HepG2 (cell line): ENCODE data around the gene CATSPERD. TPM values are rescaled to one million over a fixed set of nuclear protein-coding genes. Genes with fewer than 3 reads are reported as not detected.

Experiments
- AGO1 ChIP-seq: fragments of 200-400 bp; formaldehyde crosslinking; IDR thresholded peaks from 2 replicates; pipeline ENCODE4 v1.6.1; 2017; ENCODE audit warnings: mild to moderate bottlenecking, low read depth, low read length, moderate library complexity; ENCODE audit not compliant: poor library complexity, severe bottlenecking
- GTF3A ChIP-seq: sonication (generic); formaldehyde crosslinking; conservative IDR thresholded peaks from 2 replicates; pipeline ENCODE4 v1.4.0; 2020; ENCODE audit warnings: mild to moderate bottlenecking, missing genetic modification reagents
- JUN ChIP-seq: sonication (generic); formaldehyde crosslinking; IDR thresholded peaks from 2 replicates; pipeline ENCODE4 v1.4.0; 2020; ENCODE audit warnings: mild to moderate bottlenecking, missing genetic modification reagents
- MXD4 ChIP-seq: IDR thresholded peaks from 2 replicates; pipeline ENCODE4 v1.6.1; 2016; ENCODE audit warnings: mild to moderate bottlenecking, missing biosample characterization, missing genetic modification reagents
- ZBTB40 ChIP-seq, 2 experiments: fragments of 450-650 bp in 1 of 2; sonication (generic) in 1 of 2; formaldehyde crosslinking in 1 of 2; IDR thresholded peaks; 2 replicates each; pipeline versions ENCODE4 v1.6.1 to v1.8.0; 2016 to 2022; ENCODE audit warnings: antibody characterized with exemption in 1 of 2, mild to moderate bottlenecking in 1 of 2, missing genetic modification reagents in 1 of 2
- ZNF235 ChIP-seq: sonication (generic); formaldehyde crosslinking; IDR thresholded peaks from 2 replicates; pipeline ENCODE4 v1.8.1; 2023; ENCODE audit warnings: mild to moderate bottlenecking, missing genetic modification reagents, borderline replicate concordance
- ZNF414 ChIP-seq: sonication (generic); formaldehyde crosslinking; IDR thresholded peaks from 2 replicates; pipeline ENCODE4 v1.5.0; 2020; ENCODE audit warnings: missing genetic modification reagents
- ZNF777 ChIP-seq: sonication (generic); formaldehyde crosslinking; IDR thresholded peaks from 2 replicates; pipeline ENCODE4 v1.4.0; 2020; ENCODE audit warnings: missing genetic modification reagents
- polyA plus RNA-seq, 8 experiments: library from polyadenylated mRNA; depleted of rRNA in 3 of 8; stranded (reverse) in 7 of 8; unstranded in 1 of 8; fragments of >200 nt; fragmentation: Illumina TruSeq in 4 of 8; extraction: Trizol in 4 of 8; gene quantifications; 2 replicates each; pipeline versions ENCODE4 v1.2.1 to v1.2.3, GENCODE V29; 2011 to 2016; ENCODE audit warnings: low read depth in 4 of 8, missing spikeins in 1 of 8, mixed read lengths in 1 of 8; ENCODE audit not compliant: insufficient read depth in 1 of 8
- total RNA-seq, 5 experiments: library from RNA; depleted of rRNA; stranded (reverse); fragments of >200 nt; fragmentation: Illumina TruSeq; extraction: Trizol; gene quantifications; 2 replicates each; pipeline ENCODE4 v1.2.3, GENCODE V29; 2016; ENCODE audit warnings: low read depth in 1 of 5
- TF ChIP-seq, protein P1 (sequence below): sonication (generic); formaldehyde crosslinking; IDR thresholded peaks from 2 replicates; pipeline ENCODE4 v1.4.0; 2020; ENCODE audit warnings: mild to moderate bottlenecking, missing genetic modification reagents, borderline replicate concordance
- TF ChIP-seq, protein P2 (sequence below): sonication (generic); formaldehyde crosslinking; conservative IDR thresholded peaks from 2 replicates; pipeline ENCODE4 v1.8.0; 2022; ENCODE audit warnings: mild to moderate bottlenecking, moderate library complexity, missing genetic modification reagents

CATSPERD gene
- total and polyA plus RNA-seq, 2 of the 13 experiments (the other 11 are each of a cell fraction or from before 2014, with no cell fraction given), result 0.04 TPM; not detected in 1

DNA sequence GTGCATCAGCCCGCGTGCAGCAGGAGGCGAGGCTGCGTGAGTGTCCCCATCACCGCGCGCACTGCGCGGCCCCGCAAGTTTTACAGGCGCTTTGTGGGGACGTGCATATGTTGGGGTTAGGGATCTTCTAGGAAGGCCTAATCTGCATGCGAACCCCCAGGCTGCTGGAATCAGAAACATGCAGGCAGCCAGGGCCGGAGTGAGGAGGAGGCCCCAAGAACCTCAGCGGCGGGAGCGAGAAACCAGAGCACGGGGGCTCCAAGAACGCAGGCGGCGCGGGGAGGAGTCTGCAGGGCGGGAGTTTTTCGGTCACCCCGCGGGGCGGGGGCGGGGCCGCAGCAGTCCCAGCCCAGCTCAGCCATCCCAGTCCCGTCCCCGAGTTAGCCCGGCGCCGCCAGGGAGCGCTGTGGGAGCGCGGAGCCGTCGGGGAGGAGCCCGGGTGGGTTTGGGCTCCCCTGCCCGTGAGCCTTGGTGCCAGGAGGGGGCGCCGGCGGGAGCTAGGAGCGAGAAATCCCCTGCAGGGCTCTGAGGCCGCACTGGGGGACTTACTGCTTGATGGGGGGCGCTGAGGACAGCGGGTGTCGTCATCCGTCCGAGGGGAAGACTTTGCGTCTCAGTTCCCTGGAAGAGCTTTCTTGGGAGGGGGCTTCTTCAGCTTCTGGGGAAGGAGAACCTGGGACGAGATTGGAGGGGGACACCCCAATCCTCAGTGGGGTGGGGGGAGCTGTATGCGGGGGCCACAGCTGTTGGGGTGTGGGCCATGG is 83.5 kb downstream of the CATSPERD start (continued):
- TF ChIP-seq, protein P1, sequence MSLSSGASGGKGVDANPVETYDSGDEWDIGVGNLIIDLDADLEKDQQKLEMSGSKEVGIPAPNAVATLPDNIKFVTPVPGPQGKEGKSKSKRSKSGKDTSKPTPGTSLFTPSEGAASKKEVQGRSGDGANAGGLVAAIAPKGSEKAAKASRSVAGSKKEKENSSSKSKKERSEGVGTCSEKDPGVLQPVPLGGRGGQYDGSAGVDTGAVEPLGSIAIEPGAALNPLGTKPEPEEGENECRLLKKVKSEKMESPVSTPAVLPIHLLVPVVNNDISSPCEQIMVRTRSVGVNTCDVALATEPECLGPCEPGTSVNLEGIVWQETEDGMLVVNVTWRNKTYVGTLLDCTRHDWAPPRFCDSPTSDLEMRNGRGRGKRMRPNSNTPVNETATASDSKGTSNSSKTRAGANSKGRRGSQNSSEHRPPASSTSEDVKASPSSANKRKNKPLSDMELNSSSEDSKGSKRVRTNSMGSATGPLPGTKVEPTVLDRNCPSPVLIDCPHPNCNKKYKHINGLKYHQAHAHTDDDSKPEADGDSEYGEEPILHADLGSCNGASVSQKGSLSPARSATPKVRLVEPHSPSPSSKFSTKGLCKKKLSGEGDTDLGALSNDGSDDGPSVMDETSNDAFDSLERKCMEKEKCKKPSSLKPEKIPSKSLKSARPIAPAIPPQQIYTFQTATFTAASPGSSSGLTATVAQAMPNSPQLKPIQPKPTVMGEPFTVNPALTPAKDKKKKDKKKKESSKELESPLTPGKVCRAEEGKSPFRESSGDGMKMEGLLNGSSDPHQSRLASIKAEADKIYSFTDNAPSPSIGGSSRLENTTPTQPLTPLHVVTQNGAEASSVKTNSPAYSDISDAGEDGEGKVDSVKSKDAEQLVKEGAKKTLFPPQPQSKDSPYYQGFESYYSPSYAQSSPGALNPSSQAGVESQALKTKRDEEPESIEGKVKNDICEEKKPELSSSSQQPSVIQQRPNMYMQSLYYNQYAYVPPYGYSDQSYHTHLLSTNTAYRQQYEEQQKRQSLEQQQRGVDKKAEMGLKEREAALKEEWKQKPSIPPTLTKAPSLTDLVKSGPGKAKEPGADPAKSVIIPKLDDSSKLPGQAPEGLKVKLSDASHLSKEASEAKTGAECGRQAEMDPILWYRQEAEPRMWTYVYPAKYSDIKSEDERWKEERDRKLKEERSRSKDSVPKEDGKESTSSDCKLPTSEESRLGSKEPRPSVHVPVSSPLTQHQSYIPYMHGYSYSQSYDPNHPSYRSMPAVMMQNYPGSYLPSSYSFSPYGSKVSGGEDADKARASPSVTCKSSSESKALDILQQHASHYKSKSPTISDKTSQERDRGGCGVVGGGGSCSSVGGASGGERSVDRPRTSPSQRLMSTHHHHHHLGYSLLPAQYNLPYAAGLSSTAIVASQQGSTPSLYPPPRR (CRISPR knock-in tag), result no peak
- 0 out of 2 replicates have a peak, but pooled peaks have one; percentile 17 for TF ChIP-seq GTF3A
- peak; percentile 85 for TF ChIP-seq AGO1
- peak; percentile 47; the same call in 1 of the 2 replicates for TF ChIP-seq ZNF235 (CRISPR knock-in tag)
- 0 out of 2 replicates have a peak, but pooled peaks have one; percentile 87 for TF ChIP-seq ZNF414 (CRISPR knock-in tag)
- TF ChIP-seq ZNF777 (CRISPR knock-in tag), result peak; percentile 98
- TF ChIP-seq, protein P2, sequence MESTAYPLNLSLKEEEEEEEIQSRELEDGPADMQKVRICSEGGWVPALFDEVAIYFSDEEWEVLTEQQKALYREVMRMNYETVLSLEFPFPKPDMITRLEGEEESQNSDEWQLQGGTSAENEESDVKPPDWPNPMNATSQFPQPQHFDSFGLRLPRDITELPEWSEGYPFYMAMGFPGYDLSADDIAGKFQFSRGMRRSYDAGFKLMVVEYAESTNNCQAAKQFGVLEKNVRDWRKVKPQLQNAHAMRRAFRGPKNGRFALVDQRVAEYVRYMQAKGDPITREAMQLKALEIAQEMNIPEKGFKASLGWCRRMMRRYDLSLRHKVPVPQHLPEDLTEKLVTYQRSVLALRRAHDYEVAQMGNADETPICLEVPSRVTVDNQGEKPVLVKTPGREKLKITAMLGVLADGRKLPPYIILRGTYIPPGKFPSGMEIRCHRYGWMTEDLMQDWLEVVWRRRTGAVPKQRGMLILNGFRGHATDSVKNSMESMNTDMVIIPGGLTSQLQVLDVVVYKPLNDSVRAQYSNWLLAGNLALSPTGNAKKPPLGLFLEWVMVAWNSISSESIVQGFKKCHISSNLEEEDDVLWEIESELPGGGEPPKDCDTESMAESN (CRISPR knock-in tag), result peak; percentile 93
- TF ChIP-seq MXD4 (CRISPR knock-in tag), result 0 out of 2 replicates have a peak, but pooled peaks have one; percentile 18
- no peak for TF ChIP-seq ZBTB40 (IDR thresholded peaks at IDR 0.05)
- TF ChIP-seq ZBTB40 (CRISPR knock-in tag; IDR thresholded peaks at IDR 0.05), result peak; percentile 70
- TF ChIP-seq JUN (CRISPR knock-in tag), result no peak; the same call in 1 of the 2 replicates
